T follicular helper cell (primary cell): ENCODE results near the gene CCNL1.
A peak's percentile ranks its signal among the peaks of the same experiment; 100 is the strongest.
"Not testable (repeated sequence)": the region's sequence is repeated elsewhere in the genome, so short reads cannot be mapped to it uniquely, and the experiment has no call there.

Experiments
- DNase-seq: peaks from one replicate; pipeline ENCODE4 v3.0.0-alpha.2; 2020; ENCODE audit warnings: low read depth
- total RNA-seq, 2 experiments: gene quantifications; one replicate each; lab custom pipeline; 2026; lab: John Stamatoyannopoulos, UW

Gene CCNL1
- total RNA-seq: 293 to 395 reads per million in 2 experiments

- peak; percentile 93 for DNase-seq
Measured at GRCh38 chr3:157159762-157160657, at the start of gene CCNL1. CCNL1 (minus strand) TSS chr3:157160147; CDS start chr3:157160094, 53 bp downstream.

- DNase-seq: no peak
Measured at GRCh38 chr3:157204880-157205279, 44.9 kb upstream of the CCNL1 start.

GRCh38 chr3:157204431-157204830 lies 44.5 kb upstream of the CCNL1 start:
- DNase-seq: no peak

DNA sequence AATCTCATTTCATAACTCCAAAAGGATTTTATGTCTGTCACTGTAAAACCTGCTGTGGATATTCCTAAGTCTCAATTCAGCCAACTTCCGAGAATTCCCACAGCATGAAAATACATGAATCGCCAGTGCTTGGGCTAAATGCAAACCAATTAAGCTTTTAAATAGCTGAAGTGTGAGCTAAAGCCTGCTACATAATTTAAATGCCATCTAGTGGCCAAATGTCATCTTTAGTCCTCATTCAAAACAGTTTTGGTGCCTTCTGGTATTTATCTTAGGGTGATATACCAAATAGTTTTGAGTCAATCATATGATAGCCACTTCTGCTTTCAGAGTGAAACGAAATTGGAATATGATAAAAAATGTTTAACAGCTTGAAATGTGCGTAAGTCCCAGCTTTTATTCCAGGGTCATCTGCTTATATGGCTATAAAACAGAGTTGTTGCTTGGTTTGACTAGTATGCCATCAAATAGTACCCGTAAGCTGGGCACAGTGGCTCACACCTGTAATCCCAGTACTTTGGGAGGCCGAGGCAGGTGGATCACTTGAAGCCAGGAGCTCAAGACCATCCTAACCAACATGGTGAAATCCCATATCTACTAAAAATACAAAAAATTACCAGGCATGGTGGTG lies 41.8 kb upstream of the CCNL1 start:
- DNase-seq: no peak

- no peak for DNase-seq
Measured at GRCh38 chr3:157199841-157200240, 39.9 kb upstream of the CCNL1 start.

DNA sequence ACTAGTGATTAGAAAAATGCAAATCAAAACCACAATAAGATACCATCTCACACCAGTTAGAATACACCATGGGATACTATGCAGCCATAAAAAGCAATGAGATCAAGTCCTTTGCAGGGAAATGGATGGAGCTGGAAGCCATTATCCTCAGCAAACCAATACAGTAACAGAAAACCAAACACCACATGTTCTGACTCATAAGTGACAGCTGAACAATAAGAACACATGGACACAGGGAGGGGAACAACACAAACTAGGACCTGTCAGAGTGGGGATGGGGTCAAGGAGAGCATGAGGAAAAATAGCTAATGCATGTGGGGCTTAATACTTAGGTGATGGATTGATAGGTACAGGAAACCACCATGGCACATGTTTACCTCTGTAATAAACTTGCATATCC lies 36.0 kb upstream of the CCNL1 start:
- DNase-seq: no peak

- DNase-seq: not testable (repeated sequence)
Measured at GRCh38 chr3:157191149-157191548, 31.2 kb upstream of the CCNL1 start.

- DNase-seq: no peak
Measured at GRCh38 chr3:157190380-157190872, 30.5 kb upstream of the CCNL1 start.

GRCh38 chr3:157188391-157188790 lies 28.4 kb upstream of the CCNL1 start:
- DNase-seq: no peak

GRCh38 chr3:157182879-157183278 lies 22.9 kb upstream of the CCNL1 start:
- DNase-seq: no peak

DNA sequence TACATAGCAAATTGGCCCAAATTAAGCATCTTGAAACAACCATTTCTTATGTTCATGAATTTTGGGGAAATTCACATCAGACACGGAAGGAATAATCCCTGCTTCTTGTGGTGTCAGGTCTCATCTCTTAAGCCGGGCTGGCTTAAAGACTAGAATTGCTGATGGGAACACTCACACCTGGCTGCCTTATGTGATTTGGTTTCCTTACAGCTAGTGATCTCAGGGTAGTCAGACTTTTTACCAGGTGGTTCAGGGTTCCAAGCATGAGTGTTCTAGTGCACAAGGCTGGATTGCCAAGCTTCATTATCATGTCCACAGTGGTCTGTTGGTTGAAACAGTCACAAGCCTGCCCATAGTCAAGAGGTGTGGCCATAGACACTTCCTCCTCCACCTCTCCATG lies 20.3 kb upstream of the CCNL1 start:
- no peak for DNase-seq

DNA sequence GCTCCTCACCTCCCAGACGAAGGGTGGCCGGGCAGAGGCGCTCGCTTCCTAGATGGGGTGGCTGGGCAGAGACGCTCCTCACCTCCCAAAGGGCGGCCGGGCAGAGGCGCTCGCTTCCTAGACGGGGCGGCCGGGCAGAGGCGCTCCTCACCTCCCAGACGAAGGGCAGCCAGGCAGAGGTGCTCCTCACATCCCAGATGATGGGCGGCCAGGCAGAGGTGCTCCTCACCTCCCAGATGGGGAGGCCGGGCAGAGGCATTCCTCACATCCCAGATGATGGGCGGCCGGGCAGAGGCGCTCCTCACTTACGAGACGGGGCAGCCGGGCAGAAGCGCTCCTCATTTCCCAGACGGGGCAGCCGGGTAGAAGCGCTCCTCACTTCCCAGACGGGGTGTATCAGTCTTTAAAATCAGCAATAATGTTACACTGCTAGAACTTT lies 19.4 kb upstream of the CCNL1 start:
- DNase-seq: no peak

- not testable (repeated sequence) for DNase-seq
Measured at GRCh38 chr3:157178503-157179364, 18.8 kb upstream of the CCNL1 start.

DNA sequence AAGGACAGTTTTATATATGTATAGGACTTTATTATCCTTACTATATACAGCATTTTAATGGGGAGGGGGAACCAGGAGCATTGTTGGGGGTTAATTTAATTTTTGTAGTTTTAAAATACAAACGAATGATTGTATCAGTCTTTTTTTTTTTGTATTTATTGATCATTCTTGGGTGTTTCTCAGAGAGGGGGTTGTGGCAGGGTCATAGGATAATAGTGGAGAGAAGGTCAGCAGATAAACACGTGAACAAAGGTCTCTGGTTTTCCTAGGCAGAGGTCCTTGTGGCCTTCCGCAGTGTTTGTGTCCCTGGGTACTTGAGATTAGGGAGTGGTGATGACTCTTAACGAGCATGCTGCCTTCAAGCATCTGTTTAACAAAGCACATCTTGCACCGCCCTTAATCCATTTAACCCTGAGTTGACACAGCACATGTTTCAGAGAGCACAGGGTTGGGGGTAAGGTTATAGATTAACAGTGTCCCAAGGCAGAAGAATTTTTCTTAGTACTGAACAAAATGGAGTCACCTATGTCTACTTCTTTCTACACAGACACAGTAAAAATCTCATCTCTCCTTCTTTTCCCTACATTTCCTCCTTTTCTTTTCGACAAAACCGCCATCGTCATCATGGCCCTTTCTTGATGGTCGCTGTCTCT lies 18.0 kb upstream of the CCNL1 start:
- DNase-seq: not testable (repeated sequence)

DNA sequence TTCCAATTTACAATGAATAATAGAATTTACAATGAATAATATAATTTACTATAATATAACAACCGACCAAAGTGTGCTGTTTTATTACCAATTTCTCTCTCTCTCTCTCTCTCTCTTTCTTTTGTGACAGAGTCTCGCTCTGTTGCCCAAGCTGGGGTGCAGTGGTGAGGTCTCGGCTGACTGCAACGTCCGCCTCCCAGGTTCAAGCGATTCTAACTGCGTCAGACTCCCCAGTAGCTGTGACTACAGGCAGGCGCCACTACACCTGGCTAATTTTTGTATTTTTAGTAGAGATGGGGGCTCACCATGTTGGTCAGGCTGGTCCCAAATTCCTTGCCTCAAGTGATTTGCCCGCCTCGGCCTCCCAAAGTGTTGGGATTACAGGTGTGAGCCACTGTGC lies 17.0 kb upstream of the CCNL1 start:
- no peak for DNase-seq

DNA sequence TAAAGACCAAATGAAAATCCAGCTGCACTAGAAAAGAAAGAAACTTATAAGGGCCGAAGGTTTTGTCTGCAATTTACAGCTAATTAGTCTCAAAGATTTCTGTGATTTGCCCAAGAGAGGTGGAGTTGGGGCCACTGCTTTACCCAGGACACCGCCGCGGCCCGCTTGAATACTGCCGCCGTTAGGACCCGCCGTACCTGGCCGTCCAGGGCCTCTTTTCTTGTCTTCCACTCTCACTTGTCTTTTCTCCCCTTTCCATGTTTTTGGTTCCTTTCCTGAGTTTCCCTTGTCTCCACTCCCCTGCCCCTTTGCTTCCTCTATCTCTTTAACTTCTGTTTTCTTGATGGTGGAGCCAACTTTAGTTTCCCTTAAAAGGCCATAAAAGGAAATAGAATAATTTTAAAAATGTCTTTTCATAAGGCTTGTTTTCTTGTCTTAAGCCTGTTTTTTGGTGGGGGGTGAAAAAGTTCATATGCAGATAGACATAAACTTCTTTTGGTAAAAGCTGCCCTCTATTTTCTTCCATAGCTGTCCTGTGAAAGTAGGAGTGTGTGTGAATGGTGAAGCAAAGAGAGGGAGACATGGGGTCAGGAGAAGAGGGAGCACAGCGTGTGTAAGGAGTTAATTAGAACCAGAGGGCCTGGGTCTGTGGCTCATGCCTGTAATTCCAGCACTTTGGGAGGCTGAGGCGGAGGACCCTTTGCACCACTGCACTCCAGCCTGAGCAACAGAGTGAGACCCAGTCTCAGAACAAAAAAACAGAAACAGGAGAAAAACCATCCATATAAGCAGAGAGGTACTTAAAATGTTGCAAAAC lies 16.0 kb upstream of the CCNL1 start:
- DNase-seq: no peak

DNA sequence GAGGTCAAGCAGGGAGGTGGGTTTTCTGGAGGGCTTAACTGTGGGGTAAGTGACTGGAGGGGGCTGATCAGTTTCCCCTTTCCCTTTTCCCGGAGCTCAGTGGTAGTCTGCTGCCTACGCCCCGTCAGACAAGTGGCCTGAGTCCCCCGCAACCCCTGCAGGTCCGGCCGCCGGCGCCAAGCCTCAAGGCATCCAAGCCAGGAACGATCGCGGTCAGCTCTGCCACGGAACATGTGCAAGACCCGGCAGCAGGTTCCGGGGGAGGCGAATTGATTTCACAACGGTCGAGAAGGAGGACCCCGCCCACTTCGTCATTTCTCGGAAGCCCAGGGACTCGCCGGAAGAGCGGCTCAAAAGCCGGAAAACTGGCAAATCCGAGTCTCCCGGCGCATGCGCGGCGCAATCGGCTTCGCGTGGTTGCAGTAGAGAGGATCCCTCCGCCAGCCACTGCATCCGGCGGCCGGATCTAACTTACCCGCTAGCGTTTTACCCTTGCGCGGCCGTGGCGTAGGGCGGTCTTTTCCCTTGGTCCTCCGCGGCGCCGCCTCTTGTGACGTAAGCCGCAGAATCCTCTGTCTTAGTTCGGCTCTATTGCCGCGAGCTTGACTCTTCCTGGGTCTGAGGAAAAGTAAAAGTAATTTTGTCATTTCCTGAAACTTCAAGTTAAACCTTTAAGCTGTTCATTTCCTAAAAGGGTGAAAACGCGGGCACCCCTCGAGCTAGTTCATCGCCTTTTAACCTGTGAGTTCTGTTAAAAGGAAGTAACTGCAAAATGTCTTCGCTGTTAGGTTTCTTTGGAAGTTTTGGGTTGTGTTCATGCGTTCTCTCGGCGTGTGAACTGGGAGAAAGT lies 14.9 kb upstream of the CCNL1 start:
- DNase-seq: peak; percentile 98

DNA sequence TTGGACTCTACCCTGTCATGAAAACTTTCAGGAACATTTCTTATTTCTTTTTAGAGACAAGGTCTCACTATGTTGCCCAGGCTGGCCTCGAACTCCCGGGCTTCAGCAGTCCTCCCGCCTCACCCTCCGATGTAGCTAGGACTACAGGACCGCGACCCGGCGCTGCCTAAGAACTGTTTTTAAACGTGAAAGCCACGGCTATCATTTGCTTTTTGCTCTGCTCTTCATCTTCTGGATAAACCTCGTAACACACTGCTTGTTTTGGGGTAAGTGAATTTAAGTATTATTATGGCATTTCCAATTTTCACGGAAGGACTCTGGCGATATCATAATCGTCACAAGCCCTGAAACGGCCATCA lies 14.3 kb upstream of the CCNL1 start:
- no peak for DNase-seq

DNA sequence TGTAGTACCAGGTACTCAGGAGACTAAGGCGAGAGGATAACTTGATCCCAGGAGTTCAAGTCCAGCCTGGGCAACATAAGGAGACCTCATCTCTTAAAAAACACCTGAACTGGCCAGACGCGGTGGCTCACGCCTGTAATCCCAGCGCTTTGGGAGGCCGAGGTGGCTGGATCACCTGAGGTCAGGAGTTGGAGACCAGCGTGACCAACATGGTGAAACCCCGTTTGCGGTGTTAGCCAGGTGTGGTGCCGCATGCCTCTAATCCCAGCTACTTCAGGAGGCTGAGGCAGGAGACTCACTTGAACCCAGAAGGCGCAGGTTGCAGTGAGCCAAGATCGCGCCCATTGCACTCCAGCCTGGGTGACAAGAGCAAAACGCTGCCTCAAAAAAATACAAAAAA lies 13.4 kb upstream of the CCNL1 start:
- not testable (repeated sequence) for DNase-seq

GRCh38 chr3:157172746-157173145 lies 12.8 kb upstream of the CCNL1 start:
- DNase-seq: no peak
